Activated CD4-positive, alpha-beta T cell treated with anti-CD3 and anti-CD28 coated beads for 48 hours (primary cell): ENCODE measurements around the gene CCDC88B.
"Not testable (repeated sequence)": the region's sequence is repeated elsewhere in the genome, so short reads cannot be mapped to it uniquely, and the experiment has no call there.

Experiments
- DNase-seq: peaks from one replicate; pipeline ENCODE4 v3.0.0-alpha.2; 2020

CCDC88B gene

DNA sequence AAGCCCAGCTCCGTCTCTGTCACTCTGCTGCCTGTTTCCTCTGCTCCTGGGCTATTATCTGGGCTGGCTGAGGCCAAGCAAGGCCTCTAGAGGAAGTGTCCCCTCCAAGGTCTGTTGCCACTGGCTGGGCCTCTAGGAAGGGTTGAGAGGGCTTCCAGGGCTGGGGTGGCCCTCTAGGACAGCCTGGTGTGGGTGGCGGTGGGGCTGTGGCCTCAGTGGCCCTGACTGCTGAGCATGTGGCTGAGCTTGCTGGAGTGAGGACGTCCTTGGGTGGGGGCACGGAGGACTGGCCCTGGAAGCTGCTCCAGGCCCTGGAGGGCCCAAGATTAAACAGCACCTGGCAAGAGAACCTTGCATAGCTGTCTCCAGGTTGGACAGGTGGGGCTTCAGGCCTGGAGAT is 16.0 kb upstream of the CCDC88B start:
- DNase-seq: not testable (repeated sequence)

- no peak for DNase-seq
Measured at GRCh38 chr11:64324692-64325469, 15.1 kb upstream of the CCDC88B start.

DNA sequence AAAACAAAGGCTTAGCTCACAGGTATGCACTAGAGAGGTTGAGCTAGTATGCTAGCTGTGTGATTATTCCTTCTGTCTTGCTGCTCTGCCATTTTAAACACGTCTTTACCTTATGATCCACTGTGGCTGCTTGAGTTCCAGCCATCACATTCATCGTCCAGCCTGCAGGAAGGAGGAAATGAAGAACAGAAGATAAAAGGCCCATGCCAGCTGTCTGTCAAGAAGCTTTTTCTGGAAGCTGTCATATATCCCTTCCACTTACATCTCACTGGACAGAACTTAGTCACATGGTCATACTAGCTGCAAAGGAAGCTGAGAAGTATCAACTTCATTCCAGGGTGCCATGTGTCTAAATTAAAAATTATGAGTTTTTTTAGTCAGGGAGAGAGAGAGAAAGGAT is 12.6 kb upstream of the CCDC88B start:
- no peak for DNase-seq

DNA sequence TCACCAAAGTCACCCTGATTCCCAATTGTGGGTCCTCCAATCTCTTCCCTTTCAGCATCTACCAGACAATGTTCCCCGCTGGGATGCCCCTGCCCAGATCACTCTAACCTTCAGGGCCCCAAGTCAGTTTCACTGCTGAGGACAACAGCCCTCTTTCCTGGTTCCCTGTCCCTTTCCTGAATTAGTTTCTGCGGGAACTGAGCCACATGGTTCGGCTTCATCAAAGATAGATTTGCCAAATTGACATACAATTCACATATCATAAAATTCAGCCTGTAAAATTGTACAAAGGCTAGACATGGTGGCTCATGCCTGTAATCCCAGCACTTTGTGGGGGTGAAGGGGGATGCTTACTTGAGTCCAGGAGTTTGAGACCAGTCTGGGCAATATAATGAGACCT is 12.0 kb upstream of the CCDC88B start:
- no peak for DNase-seq

- DNase-seq: no peak
Measured at GRCh38 chr11:64330888-64331287, 9.1 kb upstream of the CCDC88B start.

- DNase-seq: peak; percentile 89
Measured at GRCh38 chr11:64331569-64332371, 8.2 kb upstream of the CCDC88B start.

- no peak for DNase-seq
Measured at GRCh38 chr11:64333556-64333955, 6.4 kb upstream of the CCDC88B start.

DNA sequence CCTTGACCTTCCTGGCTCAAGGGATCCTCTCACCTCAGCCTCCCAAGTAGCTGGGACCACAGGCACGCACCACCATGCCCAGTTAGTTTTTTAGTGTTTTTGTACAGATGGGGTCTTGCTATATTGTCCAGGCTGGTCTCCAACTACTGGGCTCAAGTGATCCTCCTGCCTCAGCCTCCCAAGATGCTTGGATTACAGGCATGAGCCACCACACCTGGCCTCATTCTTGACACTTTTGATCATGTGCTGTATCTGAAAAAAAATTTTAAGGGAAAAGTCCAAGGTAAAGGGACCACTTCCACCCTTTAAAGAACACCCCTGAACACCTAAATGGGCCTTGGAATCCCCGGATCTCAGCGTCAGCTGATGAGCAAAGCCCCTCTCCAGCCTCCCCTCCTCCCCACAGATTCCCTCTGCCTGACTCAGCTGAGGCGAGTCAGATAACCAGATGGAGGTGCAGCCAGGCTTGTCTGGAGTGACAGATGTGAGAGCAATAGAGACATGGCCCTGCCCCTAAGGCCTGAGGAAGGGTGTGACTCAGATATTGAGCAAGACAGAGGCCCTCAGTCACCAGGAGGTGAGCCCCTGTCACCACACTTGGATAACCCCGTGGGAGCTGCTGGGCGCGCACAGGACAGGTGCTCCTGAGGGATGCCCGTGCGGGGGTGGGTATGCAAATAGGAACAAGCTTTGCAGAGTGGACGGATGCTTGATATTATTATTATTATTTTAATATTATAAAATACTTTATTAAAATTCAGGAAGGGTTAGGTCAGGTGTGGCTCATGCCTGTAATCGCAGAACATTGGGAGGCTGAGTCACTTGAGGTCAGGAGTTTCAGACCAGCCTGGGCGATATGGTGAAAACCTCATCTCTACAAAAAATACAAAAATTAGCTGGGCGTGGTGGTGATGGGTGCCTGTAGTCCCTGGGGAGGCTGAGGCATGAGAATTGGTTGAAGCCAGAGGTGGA is 5.0 kb upstream of the CCDC88B start:
- peak; percentile 77 for DNase-seq

- no peak for DNase-seq
Measured at GRCh38 chr11:64337538-64338249, 2.3 kb upstream of the CCDC88B start.

DNA sequence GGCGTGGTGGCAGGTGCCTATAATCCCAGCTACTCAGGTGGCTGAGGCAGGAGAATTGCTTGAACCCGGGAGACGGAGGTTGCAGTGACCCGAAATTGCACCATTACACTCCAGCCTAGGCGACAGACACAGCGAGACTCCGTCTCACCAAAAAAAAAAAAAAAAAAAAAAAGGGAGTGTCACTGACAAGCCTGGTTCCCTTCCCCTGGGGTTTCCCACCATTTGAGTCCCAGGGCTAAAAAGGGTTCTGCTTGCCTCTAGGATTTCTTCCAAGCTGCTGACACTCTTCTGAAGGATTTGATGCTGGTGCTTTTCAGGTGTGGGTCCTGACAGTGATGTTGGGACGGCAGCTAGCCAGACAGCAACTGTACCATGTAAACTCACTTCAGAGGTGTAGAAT is 1.3 kb upstream of the CCDC88B start:
- DNase-seq: no peak

GRCh38 chr11:64339286-64339685 is 718 bp upstream of the CCDC88B start:
- DNase-seq: no peak

GRCh38 chr11:64340671-64341335 is 799 bp downstream of the CCDC88B start:
- DNase-seq: peak; percentile 90

DNA sequence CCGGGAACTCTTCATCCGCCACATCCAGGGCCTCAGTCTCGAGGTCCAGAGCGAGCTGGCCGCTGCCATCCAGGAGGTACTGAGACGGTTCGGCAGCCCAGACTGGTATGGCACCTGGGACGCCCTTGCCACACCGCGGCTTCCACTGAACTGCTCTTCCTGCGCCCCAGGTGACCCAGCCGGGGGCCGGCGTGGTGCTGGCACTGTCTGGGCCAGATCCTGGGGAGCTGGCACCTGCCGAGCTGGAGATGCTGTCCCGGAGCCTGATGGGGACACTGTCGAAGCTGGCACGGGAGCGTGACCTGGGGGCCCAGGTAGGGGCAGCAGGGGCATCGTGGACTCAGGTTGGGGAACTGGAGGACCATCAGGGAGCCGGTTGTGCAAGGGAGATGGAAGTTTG is 1.4 kb downstream of the CCDC88B start:
- no peak for DNase-seq

DNA sequence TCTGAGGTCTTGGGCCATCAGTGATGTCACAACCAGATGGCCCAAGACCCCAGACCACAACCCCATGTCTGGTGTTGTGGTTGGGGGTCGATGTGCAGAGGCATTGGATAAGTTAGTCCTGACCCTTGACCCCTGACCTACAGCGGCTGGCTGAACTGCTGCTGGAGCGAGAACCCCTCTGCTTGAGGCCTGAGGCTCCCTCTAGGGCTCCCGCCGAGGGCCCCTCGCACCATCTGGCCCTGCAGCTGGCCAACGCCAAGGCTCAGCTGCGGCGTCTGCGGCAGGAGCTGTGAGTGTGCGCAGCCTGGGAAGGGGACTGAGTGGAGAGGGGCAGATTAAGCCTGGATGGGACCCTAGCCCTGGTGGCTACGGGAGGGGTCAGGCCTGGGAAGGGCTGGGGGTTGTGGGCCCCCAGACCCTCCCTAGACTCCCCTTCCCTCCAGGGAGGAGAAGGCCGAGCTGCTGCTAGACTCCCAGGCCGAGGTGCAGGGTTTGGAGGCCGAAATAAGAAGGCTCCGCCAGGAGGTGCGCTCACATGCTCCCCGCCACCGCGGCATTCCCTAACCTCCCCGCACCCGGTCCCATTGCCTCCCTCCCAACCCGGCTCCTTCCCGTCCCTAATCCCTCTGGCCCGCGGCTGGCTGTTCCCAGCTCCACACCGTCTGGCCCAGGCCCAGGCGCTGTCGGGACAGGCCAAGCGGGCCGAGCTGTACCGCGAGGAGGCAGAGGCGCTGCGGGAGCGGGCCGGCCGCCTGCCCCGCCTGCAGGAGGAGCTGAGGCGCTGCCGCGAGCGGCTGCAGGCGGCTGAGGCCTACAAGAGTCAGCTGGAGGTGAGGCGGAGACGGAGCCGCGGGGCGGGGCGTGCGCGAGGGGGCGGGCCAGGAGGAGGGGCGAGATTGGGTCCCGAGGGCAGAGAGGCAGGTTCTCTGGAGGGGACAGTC is 2.1 kb downstream of the CCDC88B start:
- DNase-seq: peak; percentile 96

GRCh38 chr11:64342869-64343745 is 3.1 kb downstream of the CCDC88B start:
- DNase-seq: no peak

- DNase-seq: peak; percentile 35
Measured at GRCh38 chr11:64343767-64344559, 4.0 kb downstream of the CCDC88B start.

- DNase-seq: no peak
Measured at GRCh38 chr11:64344787-64345186, 4.8 kb downstream of the CCDC88B start.

DNA sequence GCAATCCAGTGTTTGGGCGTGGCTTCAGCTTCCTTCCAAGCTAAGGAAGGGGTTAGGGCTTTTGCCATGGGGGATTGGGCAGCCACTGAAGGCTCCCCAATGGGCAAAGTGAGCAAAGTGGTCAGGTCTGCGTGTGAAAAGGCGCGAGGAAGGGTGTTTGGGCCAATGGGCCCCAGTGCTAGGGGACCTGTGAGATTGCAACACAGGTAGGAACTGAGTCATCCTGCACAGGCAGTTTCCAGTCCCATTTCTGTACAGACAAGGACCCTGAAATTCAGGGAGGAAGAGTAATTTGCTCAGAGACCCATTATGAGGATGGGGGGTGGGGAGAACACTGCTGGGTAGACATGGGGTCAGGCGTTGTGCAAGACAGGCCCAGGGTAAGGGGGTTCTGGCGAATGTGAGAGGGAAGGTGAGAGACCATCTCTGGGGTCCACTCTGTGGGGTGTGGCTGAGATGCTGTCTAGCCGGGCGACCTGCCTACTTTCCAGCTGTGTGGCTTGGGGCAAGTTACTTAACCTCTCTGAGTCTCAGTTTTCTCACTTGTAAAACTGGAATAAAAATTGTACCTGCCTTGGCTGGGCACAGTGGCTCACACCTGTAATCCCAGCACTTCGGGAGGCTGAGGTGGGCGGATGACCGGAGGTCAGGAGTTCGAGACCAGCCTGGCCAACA is 7.3 kb downstream of the CCDC88B start:
- DNase-seq: no peak
